NCI-H1092 (cell line): ENCODE measurements around the gene TMEM161A.
"Not testable (repeated sequence)": the region's sequence is repeated elsewhere in the genome, so short reads cannot be mapped to it uniquely, and the experiment has no call there.

Experiments
- DNase-seq: peaks from one replicate; lab custom pipeline; 2025; lab: John Stamatoyannopoulos, UW

The TMEM161A gene

DNA sequence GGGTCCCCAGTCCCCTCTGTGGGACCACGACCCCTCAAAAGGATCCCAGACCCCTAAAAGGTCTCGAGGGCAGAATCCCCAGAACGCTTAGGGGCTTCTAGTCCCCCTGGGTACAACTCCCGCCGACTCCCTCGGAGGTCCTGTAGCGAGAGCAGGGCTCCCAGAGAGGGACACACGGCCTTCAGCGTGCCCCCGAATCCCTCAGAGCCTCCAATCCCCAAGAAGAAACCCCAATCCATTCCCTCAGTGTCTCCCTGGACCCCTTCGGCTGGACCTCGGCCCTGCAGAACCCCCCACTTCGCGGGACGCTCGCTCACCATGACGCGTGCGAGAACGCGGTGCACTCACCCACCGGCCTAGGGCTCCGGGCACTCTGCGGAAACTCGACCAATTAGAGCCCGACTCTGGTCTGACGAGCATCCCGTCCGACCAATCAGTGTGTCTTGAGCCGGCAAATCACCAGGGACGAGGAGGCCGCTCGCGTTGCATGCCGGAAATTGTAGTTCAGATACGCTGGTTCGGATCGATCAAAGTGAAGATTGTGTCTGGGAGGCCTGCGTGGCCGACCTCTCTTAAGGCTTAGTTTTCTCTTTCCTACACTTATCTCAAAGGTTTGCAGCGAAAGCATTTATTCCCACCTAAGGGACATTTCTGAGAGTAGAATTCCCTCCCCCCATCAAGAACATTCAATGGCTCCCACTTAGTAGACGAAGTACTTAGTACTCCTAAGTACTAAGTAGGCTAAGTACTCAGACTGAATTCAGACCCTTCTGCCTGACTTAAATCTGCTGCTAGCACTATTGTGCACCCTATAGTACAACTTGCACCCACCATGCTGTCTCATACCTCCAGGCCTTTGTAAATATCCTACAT is at the start of gene TMEM161A:
TSS of gene TMEM161A (minus strand) at position 370 of the 873 bp plus-strand sequence. CDS start at position 320, 50 bp downstream.
- peak; percentile 95 for DNase-seq

DNA sequence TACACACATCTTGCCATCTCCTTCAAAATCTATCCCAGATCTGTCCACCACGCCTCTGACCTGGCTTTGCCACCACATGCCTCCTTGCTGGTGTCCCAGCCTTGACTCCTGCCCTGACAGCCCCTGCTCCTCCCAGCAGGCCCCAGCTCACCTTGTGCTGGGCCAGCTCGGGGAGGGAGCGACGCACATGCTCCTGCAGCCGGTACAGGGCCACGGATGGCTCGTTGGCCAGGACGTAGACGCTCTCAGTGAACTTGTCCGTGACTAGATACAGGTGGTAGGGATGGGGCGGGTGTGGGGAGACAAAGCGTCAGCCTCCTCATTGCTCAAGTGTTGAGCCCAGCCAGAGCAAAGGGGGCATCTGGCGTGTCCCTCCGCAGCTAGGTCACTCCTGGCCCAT is 48.5 kb upstream of the TMEM161A start:
- DNase-seq: no peak

GRCh38 chr19:19185853-19186740 is 47.8 kb upstream of the TMEM161A start:
- peak; percentile 13 for DNase-seq

DNA sequence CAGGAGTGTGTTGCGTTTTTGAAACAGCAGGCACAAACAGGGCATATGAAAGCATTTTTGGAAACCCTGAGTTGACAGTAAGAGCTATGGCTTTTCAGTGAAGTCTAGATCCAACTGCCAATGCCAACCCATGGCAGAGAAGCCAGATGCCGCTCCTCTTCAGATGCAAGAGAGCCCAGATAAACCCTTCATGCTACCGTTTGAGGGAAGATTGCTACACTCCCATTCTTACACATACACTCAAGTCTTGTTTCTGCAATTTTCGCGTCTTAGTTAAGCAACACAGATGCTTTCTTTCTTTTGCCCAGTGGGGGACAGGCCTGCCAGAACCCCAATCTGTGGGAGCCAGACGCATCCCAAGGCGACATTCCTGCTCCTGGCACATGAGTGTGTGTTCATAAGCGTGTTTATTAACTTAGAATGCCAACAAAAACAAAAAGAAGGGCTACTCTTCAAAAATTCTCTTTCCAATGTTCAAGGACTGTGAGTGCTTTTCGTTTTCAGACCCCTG is 43.3 kb upstream of the TMEM161A start:
- no peak for DNase-seq

DNA sequence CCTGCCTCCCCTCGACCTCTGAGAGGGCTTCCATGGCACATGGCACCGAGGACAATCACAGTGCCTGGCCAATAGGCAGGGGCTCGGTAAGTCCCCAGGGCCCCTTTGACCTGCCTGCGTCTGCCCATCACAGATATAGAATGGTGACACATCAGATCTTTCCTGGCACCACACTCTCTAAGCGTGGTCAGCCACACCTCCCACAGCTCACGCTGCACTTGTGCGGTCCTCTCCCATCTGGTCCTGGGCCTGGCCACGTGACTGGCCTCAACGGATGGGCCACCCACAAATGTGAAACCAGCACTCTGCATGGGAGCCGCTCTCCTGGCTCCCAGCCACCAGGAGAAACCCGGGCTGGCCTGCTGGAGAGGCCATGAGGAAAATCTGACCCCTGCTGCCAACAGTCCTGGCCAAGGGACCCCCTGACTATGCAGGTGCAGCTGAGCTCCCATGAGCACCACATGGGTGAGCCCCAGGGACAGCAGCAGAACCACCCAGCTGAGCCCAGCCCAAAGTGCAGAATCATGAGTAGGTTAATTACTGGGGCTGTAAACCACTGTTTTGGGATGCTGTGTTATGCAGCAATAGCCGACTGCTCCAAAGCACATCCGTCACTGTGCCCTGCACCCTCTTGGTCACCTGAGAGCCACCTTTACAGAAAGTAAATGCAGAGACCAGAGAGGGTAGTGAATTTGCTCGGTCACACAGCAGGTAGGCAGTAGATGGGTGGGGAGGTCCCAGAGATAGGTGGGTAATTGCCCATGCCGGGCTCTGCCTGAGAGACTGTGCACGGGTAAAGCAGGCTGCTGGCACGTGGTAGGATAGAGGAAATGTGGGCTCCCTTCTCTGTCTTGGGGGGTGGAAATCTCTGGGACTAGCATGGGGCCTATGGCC is 41.5 kb upstream of the TMEM161A start:
- DNase-seq: no peak

DNA sequence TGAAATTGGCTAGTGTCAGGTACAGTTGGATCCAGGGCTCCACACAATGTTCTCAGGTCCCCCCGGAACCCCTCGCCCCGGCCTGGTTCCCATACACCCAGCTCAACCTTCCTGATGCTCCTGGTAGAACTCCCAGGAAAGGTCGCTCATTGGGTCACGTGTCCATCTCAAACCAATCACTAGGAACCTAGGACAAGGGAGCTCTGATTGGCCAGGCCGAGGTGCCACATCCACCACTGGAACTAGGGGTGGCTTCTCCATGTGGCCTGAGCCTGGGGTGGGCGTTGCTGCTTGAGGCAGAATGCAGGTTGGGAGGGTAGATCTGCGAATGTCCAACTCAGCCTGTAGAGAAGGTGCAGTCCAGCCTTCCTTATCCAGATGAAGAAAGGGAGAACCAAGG is 38.7 kb upstream of the TMEM161A start:
- DNase-seq: no peak

- not testable (repeated sequence) for DNase-seq
Observed at GRCh38 chr19:19173243-19173642, 35.0 kb upstream of the TMEM161A start.

DNA sequence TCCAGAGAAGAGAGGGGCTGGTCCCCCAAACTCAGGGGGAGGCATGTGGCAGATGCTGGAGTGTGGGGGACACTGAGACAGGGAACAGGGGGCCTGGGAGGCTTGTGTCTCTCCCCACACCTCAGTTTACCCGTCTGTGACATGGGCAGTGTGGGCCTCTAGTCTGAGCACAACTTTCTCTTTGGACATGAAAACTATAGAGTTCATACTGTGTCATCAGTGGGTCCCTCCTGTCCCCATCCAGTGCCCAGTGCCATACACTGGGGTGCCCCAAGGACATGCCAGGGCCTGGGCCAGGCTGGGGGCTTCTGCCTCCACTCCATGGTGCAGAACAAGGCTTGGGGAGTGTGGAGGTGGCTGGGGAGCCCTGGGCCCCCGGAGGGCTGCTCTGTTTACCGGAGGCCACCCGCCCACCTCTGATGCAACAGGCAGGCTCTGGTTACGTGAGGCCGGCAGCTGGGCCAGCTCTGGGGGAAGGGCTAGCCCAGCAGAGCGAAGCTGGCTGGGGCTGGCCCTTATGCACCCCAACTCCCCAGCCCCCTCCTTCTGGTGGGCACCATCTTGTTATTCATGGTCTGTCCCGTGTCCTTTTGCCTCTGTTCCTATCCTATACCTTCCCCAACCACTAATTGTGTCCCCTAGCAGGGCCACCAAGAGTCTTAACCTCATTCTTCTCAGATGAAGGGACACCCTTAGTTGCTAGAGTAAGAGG is 33.7 kb upstream of the TMEM161A start:
- no peak for DNase-seq

DNA sequence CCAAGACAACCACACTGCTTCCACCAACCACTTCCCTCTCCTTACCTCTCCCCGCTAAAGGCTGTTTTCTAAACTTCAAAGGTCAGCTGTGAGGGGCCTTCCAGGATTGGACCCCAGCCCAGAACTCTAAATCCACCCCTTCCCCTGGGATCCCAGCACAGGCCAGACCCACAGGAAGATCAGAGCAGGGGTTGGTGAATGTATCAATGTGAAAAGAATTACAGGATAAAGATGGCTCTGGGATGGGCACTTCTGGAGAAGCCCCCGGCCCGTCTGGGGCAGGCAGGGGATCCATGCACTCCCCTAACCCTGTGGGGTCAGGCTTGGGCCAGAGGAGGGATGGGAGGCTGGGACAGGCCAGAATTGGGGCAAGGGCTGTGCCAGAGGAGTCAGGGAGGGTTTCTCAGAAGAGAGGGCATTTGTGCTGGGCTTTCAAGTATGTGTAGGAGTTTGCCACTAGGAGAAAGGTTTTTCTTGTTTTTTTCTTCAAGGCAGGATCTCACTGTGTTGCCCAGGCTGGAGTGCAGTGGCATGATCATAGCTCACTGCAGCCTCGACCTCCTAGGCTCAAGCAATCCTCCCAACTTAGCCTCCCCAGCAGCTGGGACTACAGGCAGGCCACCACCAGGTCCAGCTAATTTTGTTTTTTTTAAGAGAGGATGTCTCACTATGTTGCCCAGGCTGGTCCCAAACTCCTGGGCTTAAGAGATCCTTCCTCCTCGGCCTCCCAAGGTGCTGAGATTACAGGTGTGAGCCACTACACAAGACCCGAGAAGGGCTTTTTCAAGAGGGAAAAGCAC is 32.8 kb upstream of the TMEM161A start:
- no peak for DNase-seq

DNA sequence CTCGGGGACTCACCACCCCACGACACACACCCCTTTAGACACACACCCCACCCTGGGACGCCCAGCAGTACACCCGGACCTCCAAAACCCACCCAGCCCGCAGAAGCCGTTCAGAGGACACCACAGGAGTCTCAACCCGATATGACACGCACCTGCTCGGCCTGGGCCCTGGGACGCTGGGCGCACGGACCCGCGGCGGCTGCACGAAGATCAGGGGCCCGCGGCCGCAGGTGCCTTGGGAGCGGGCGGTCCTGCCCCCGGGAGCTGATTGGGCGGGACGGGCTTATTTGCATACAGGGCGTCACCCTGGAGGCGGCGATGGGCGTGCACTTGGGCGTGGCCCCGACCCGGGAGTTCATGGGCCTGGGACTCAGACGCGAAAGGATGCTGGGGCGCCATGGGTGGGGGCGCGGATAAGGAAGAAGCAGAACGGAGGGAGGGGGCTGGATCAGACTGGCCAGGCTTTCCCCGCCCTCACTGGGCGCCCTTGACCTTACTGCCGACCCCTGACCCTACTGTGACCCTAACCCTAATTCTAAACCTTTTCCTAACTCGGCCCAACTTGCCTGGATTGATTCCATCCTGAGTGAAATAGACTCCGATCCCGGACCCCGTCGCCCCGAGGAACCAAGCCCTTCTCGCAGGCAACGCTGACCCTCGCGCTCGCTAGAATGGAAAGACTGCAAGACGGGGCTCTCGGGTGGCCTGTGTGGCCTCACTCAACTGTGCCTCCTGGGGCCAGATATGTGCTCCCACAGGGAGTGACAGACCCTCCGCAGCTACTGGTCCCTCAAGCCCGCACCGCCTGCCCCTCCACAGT is 32.0 kb upstream of the TMEM161A start, which contains the start of gene MEF2B:
TSS of gene MEF2B (minus strand) at position 211 of the 820 bp plus-strand sequence. CDS start 19,528 bp downstream, outside the sequence.
- DNase-seq: peak; percentile 42

GRCh38 chr19:19169236-19170052 is 31.2 kb upstream of the TMEM161A start:
- no peak for DNase-seq

GRCh38 chr19:19167612-19168011 is 29.3 kb upstream of the TMEM161A start:
- DNase-seq: no peak

DNA sequence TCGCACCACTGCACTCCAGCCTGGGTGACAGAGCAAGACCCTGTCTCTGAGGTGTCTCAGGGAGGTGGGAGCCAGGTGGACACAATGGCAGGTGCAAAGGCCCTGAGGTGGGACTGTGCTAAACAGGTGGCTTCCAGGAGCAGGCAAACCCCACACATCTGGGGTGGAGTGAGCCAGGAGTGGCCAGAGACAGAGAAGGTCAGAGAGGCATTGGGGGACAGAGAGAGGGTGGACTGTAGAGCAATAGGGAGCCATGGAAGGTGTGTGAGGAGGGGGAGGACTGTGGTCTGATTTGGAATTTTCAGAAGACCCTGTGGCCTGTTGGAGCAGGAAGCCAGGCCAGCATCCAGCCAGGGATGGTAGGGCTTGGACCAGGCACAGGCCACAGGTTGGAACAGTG is 27.1 kb upstream of the TMEM161A start:
- DNase-seq: no peak

- no peak for DNase-seq
Observed at GRCh38 chr19:19162495-19162894, 24.2 kb upstream of the TMEM161A start.

- no peak for DNase-seq
Observed at GRCh38 chr19:19160461-19161035, 22.3 kb upstream of the TMEM161A start.

- DNase-seq: no peak
Observed at GRCh38 chr19:19159534-19159933, 21.3 kb upstream of the TMEM161A start.

DNA sequence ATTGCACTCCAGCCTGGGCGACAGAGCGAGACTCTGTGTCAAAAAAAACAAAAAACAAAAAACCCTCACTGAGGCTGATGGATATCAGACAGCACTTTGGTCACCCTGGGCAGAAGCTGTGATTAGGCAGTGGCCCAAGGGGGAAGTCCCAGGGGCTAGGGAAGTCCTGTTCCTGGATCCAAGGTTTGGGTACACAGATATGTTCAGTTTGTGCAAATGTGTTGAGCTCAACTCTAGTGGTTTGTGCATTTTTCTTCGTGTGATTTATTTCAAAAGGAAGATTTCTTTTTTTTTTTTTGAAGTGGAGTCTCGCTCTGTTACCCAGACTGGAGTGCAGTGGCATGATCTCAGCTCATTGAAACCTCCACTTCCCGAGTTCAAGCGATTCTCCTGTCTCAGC is 19.5 kb upstream of the TMEM161A start:
- DNase-seq: no peak
